Measurements from ENCODE around the gene SAMD4B.

GRCh38 chr19:39341719-39342604, at the start of gene SAMD4B:
- no peak for TF ChIP-seq ZNF274 (IDR thresholded peaks at IDR 0.05; ENCODE audit: low read depth, low read length)
- TF ChIP-seq YY1 (IDR thresholded peaks at IDR 0.05; ENCODE audit: insufficient read depth, insufficient read length), result no peak

Measured in NT2/D1 (cell line).